GM19438 (cell line): ENCODE data around the gene SLC22A23.

Source experiments
- ATAC-seq: cut with Tn5 transposase; IDR thresholded peaks from one replicate; pipeline ENCODE4 v1.9.1; 2021; ENCODE audit warnings: low read depth; ENCODE audit not compliant: unreplicated experiment

The SLC22A23 gene

DNA sequence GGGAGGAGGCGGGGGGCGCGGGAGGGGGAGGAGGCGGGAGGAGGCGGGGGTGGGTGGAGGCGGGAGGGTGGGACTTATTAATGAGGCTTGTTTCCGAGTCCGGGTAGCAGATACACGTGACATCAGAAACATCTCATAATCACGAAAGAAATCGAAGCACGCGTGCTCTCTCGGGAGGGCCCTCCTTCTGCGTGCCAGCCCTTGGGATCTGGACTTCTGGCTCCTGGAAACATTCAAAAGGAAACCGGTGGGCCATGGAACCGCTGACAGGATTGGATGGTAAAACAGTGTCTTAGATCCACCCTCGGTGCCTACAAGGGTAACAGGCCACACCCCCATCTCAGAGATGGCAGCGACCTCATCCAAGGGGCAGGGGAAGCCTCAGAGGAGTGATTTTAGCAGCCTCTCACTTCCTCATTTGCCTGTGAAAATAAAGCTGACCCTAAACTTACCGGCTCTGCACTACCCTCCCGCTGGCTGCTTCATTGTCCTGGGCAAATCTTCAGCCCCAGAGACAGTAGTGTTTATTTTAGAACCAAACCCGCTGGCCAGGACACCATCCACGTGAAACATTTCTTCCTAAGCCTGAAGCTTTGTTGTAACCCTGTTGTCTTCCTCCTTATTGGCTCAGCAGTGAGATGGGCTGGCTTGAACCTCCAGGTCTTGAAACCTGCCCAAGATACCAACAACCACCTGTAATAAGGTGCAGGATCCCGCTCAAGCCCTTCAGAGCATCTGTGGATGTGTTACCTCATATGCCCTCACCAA lies 100.6 kb downstream of the SLC22A23 start:
- peak; percentile 90 for ATAC-seq

DNA sequence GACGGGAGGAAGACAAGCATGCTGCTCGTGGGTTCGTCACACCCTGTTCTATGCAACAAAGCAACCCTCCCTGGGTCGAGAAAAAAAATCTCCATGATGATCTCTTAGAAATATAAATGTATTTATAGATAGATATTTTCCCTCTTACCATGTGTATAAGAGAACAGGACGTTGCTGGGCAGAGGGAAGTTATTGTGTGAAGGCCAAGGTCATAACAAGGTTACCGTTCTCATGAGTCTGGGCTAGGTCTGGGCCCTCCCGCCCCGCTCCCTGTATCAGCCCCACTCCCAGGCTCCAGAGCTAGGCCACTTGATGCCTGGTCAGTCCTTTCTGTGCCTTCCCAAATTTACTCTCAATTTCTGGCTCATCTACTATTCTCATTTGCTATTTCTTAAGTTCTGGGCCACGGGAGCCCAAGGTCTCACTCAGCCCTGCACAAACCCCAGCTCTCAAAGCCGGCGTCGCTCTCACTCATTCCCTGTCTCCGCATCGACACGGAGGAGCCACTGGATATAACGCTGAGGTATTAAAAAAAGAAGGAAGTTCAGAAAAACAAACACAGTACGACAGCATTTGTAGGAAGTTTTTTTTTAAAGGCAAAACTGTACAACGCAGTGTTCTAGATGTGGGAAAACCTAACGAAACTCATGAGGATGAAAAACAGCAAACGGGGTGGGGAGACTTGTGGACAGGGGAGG lies 101.3 kb downstream of the SLC22A23 start:
- no peak for ATAC-seq

DNA sequence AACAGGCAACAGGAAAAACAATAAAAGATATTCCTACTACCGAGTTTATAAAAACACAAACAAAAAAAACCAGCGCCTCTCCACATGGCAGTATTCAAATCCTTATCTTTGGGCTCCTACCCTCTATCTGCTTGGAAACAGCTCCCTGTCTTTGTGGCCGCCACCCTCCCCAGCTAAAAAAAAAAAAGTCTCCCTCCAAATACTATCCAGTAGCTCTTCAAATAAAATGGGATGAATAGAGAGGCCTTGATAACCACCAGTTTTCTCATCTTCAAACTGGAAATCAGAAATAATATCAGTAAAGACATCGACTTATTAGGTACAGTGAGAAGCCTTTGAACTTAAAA lies 101.9 kb downstream of the SLC22A23 start:
- ATAC-seq: no peak

DNA sequence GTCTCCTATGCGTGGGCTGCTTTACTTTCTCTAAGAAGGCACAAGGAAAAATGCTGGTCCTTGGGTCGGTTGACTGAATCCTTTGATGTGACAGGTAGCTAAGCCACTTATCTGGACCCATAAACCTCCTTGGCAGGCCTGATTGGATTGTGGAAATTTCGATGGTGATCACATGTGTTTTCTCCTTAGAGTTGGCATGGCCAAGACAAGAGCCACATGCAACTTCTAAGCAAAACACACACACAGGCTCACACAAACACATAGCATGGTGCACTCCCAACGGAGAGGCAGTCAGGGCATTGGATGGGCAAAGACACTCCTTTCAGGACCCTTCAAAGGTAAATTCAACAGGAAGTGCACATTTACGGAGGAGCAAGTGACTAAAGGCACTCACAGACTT lies 102.9 kb downstream of the SLC22A23 start:
- no peak for ATAC-seq

DNA sequence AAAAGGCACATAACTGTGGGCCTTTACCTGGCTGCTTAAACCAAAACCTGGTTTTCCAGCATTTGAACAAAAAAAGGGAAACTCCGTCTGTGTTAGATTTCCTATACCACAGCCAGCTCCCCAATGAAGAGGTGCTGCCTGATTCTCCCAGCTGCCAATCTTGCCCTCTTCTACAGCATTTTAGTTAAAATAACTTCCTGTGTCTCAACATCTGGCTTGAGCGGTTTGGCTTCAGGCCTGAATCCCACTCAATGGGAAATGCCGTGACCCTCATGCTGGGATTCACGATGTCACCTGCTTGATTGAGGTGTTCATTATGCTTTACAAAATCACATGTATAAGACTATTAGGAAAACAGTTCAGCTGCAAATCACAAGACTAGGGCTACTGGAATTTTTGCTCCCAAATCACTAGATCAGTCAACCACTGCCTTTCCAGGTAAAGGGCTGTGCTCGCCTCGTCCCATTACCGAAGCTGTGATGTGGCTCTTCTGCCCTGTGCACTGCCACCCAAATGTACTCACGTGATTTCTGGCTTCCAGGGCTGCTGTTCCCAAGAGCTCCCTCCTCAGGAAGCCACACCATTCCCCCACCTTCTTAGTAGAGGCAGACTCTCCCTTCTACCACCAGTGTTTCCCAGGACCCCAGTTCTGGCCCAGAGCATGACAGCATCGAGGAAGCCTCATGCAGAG lies 103.5 kb downstream of the SLC22A23 start:
- no peak for ATAC-seq

DNA sequence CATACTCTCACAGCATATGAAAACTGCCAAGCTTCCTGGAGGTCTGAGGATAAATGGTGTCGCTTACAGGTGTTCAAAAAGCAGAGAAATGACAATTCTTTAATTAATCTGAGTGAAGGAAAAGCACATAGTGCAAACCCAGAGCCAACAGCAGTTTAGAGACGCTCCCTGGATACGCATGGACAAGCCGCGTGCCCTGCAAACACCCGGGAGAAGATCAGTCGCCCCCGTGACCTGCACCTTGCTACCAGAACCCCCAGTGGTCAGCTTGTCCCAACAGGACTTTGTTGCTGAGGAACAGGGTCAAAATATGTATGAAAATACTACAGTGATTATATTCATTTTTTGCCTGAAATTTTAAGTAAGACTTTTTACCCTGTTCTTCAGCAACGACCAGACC lies 104.2 kb downstream of the SLC22A23 start:
- ATAC-seq: no peak

DNA sequence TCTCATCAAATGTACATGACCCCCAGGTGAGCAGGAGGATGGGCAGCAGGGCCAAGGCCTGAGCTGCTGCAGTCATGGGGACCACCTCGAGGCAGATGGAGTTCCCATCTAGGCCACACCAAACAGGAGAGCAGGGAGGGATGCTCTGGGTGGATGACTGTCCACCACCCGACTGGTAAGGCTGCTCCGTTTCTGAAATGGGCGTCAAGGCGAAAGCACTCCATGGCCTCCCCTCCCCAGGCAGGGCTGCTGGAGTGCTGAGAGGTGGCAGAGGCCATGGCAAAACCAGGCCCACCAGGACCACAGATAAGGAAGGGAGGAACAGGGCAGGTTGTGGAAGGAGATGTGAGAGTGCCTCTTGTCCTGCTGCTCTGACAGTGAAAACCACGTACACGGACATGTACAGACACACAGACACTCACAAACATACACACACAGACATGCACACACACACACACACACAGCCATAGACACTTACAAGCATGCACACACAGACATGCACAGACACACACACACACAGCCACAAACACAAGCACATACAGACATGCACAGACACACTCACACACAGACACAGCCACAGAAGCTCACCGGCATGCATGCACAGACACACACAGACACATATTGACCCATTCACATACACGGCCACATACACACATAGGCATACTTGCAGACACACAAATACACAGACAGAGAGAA lies 104.9 kb downstream of the SLC22A23 start:
- ATAC-seq: no peak

DNA sequence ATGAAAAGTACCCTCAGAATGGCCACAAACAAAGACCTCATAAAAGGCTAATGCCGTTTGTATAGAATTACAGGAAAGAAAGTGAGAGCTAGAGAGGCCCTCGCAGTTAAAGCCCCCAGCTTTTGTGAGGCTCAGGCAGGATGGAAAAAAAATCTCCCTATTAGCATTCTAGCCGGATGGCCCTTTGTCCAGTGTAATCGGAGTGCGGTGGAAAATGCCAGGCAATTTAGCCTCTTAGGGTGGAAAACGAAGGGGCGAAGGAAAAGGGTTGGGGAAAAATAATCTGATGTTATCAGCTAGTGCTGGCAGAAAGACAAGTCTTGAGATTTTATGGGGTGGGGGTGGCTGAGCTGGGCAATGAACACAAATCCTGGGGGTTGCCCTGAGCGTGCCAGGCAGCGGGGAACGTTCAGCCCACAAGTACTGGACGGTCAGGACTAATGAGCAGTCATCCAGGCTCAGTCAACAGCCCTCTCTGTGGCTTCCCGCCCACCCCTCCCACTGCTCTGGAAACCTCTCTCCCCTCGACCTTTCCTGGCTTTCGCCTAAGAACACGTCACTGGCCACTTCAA lies 105.7 kb downstream of the SLC22A23 start:
- no peak for ATAC-seq

DNA sequence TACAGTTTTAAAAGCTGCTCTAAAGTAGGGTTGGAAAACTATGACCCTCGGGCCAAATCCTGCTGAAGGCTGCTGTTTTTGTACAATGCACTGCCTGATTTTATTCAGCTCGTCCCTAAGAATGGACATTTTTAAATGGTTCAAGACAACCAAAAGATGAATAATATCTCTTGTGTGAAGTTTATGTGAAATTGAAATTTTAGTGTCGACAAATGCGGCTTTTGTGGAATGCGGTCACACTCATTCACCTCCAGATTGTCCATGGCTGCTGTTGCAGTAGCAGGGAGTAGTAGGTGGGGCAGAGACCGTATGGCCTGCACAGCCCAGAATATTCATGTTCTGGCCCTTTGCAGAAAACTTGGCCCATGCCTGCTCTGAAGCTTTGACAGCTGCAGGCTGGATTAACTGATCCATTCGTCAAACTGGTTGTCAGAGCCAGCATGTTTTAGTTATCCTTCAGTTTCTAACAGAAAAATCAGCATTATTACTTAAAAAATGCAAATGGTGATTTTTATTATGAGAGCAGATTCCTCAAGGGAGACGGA lies 106.5 kb downstream of the SLC22A23 start:
- ATAC-seq: no peak

DNA sequence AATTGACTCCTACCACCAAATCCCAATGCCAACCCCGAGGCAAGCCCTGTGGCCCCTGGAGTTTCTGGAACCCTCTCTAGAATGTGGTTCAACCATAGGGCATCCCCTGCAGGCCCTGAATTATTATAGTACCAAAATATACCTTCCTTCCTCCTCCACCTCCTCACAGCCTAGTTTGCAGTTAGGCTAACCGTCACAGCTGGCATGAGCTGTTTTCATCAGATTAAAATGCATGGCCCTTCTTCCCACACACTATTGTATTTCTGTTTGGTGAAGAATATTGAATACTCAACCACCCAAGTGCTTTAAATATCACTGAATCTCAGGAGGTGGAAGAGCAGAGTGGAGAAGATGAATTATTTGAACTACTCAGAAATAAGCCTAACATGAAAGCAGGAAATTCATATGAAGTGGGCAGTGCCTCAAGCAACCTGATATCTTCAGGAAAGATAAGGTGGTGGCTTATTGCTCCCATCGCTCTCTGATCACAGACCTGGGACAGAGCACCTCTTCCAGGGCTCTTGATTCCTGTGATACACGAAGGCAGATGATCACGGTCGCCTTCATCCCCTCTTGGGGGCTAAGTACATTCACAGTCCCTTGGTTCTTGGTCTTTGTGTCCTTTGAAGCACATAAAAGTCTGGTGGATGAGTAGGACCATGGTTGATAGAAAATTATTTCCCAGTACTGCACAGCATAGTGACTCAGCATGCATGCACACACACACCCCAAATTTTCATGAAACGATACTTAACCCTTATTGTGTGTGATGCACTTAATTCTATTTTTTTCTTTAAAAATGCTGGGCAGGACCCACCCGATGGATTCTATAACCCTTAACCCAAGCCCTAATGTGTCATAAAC lies 107.2 kb downstream of the SLC22A23 start:
- no peak for ATAC-seq

DNA sequence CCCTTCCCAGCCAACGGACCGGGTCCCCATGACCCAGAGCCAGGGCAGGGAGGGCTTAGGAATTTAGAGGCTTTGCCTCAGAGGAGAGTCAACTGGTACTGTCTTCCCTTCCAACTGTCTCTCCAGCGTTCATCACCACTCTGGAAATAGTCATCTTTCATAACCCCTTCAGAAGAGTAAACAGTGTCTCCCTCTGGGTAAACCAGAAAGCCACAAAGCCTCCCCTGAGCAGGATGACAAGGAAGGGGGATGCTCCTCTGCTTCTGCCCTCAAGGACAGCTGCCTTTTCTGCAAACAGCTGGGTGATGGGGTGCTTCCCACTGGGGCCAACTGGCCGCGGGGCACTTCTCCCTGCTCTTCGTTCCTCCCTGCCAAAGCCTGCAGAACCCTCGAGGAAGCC lies 108.0 kb downstream of the SLC22A23 start:
- ATAC-seq: no peak

DNA sequence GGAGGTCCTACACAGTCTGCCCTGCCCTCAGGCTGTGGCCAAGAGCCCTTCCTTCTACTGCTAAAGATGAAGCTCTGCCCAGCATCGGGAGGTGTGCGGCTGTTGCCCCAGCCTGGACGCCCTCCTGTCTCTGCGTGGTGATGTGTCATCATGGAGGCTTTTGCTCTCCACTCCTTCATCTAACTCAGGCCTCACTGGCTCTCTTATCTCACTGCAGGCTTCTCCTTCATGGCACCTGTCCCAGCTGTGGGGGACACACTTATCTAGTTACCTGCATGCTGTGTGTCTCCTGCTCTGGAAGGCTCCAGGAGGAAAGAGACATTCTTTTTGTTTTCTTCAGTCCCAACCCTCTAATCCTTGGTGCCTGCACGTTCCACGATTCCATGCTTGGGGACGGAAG lies 109.0 kb downstream of the SLC22A23 start:
- no peak for ATAC-seq

DNA sequence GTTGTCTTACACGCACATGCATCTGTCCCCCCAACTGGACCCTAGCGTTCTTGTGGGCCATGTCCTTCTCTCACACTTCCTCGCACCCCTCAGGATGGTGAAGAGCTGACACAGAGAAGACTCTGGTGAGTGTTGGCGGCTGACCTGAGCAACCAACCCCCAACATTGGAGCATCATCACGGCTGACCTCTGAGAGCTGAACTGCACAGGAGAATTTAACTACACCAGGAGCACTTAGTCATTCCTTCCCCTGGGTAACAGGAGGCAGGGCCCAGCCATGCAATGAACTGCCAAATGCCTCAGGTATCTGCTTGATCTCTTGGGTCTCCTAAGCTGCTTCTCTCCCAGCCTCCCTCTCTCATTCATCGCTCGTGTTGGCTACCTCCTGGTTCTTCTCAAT lies 109.6 kb downstream of the SLC22A23 start:
- ATAC-seq: no peak

DNA sequence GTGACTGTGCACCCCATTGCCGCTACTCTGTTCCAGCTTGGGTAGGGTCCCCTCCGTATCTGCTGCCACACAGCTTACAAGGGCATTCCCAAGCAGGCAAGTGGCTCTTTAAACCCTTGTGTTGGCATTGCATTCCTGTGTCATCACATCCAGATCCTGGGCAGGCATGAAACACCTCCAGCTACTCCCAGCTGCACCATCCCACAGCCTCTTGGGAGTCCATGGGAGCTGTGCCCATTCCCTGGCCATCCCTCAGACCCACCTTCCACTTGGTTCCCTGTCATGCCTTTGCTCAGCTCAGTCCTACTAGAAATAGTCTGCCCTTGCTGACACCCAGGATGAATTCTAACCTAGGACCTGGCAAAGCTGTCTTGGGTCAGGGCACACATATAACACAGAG lies 110.4 kb downstream of the SLC22A23 start:
- ATAC-seq: no peak

DNA sequence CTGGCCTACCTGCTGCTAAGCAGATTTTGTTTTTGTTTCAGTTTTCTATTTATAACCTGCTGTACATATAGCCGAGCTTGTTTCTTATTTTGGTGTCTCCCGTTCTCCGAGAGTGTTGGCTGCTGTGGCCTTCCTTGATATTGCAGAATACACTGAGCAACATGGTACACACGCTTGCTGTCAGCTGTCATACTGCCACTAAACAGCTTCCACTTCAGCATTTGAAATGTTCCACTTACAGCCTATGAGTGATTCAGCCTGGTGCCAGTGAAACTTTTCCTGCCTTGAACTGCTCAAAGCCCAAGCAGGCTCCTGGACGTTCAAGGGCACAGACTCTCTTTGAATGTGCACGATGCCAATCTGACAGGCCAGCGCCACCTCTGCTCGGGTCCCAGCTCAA lies 111.0 kb downstream of the SLC22A23 start:
- ATAC-seq: no peak

DNA sequence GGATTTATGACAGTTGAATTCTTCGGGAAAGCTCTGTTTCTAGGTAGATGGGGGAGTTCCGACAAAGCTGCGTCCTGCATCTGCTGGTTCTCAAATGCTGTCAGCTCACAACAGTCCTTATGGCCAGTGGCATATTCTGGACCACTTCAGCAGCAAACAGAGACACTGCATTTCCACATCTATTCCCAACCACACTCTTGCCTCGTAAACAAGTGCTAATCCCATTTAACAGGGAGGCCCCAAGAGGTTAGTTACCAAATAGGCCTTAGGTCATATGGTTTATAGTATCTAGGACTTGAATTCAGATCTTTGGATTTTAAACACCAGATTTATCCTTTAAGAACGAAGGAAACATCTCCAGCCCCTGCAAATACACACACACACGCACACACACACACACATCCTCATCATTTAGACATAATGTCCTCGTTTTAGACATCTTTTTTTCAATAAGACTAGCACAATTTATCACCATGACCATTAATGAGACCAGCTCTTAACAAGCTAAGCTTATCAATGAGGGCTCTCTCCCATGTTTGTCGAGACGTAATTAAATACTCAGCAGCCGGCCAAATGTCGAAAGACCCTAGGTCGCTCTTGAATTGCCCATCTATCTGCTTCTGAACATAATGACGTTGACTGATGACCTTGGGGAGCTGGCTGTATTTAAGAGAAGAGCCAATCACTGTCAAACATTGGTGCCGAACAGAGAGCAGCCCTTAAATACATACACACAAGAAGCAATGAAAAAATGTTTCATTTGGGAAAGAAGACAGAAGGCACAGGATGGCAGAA lies 113.6 kb downstream of the SLC22A23 start:
- ATAC-seq: no peak

DNA sequence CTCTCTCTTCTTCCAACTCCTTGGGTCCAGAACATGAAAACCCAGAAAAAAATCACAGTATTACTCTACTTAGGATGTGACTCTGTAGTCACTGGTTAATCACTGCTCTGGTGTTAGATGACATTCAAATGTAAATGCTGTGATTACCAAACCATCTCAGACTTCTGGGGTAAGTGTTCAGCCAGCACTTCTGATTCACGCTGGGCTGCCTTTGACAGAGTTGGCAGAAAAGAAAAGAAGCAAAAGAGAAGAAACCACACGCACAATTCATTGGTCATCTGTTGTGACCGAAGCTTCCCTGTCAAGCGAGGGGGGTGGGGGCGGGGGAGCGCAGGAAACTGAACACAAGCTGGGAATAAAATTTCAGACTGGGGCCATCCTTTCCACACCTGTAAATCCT lies 115.4 kb downstream of the SLC22A23 start:
- no peak for ATAC-seq

DNA sequence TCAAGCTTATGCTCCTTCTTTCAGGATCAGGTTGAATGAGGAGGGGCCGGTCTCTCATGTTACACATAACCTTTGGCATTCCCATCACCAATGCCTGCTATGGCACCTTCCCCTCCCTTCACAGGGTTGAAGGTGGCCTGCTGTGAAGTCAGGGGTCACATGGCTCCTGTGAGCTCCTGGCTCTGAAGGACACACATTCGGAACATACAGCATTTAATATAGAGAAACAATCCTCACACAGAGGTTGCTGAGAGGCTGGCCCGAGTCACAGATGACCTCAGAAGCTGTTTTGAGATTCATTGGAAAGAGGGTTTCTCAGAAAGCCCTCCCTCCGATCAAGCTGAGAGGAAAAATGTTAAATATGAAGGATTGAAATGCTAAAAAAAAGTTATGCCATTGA lies 116.0 kb downstream of the SLC22A23 start:
- no peak for ATAC-seq

DNA sequence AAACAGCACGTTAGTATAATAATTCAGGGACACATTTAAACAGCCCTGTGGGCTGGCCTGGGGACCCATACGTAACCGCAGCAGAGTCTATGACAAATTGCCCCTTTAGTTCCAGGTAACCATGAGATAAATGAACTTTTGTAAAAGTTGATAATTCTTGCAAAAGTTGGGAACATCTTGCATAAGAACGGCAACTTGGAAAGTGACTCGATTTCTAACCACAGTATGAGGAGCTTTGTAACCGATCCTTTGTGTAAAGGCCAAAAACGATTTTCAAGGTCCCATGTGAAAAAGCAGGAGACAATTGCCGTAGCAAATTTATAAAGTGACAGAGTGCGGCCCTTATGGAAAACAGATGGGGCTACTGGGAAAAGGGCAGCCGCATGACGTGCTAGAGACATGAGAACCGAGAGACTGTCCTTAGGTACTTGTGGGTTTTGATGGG lies 116.5 kb downstream of the SLC22A23 start:
- no peak for ATAC-seq
